SK-N-SH treated with all-trans-retinoic acid at 6 μM for 48 hours (cell line): ENCODE measurements around the gene ATF2.

Experiments
- ZNF565 ChIP-seq: fragments of 450-650 bp; formaldehyde crosslinking; conservative IDR thresholded peaks from 2 replicates; pipeline ENCODE4 v1.5.0; 2020; ENCODE audit warnings: low read depth, mild to moderate bottlenecking, moderate library complexity
- TF ChIP-seq, protein P1 (sequence below): fragments of 250-450 bp; sonication (Bioruptor Pico); IDR thresholded peaks from 2 replicates; pipeline ENCODE4 v1.5.0; 2020; ENCODE audit warnings: mild to moderate bottlenecking, moderate library complexity

DNA sequence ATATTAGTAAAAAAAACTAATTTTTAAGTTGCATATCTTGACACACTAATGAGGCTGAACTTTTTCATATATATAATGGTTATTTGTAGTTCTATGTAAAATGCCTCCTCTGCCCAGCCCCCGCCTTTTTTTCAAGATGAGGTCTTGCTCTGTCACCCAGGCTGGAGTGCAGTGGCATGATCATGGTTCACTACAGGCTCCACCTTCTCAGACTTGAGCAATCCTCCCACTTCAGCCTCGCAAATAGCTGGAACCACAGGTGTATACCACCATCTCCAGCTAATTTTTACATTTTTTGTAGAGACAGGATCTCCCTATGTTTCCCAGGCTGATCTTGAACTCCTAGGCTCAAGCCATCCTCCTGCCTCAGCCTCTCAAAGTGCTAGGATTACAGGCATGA lies 24.3 kb downstream of the ATF2 start:
- TF ChIP-seq, protein P1, sequence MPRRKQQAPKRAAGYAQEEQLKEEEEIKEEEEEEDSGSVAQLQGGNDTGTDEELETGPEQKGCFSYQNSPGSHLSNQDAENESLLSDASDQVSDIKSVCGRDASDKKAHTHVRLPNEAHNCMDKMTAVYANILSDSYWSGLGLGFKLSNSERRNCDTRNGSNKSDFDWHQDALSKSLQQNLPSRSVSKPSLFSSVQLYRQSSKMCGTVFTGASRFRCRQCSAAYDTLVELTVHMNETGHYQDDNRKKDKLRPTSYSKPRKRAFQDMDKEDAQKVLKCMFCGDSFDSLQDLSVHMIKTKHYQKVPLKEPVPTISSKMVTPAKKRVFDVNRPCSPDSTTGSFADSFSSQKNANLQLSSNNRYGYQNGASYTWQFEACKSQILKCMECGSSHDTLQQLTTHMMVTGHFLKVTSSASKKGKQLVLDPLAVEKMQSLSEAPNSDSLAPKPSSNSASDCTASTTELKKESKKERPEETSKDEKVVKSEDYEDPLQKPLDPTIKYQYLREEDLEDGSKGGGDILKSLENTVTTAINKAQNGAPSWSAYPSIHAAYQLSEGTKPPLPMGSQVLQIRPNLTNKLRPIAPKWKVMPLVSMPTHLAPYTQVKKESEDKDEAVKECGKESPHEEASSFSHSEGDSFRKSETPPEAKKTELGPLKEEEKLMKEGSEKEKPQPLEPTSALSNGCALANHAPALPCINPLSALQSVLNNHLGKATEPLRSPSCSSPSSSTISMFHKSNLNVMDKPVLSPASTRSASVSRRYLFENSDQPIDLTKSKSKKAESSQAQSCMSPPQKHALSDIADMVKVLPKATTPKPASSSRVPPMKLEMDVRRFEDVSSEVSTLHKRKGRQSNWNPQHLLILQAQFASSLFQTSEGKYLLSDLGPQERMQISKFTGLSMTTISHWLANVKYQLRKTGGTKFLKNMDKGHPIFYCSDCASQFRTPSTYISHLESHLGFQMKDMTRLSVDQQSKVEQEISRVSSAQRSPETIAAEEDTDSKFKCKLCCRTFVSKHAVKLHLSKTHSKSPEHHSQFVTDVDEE (CRISPR knock-in tag): no peak
- TF ChIP-seq ZNF565 (CRISPR knock-in tag): no peak
